Spinal cord (tissue), 10 donors: Measurements from ENCODE around the gene NUDT12. TPM values are rescaled to one million over a fixed set of nuclear protein-coding genes. Genes with fewer than 3 reads are reported as not detected.

Source experiments
- DNase-seq, 6 donors: peaks; one replicate each; pipeline versions ENCODE4 v3.0.0 to v3.0.0-alpha.2; 2013 to 2015; ENCODE audit warnings: low spot score in 6 of 6, low read depth in 4 of 6
- H3K27ac ChIP-seq: one replicate; pipeline ENCODE4 v1.5.1; 2013; ENCODE audit warnings: low read depth, low read length, control low read depth
- H3K27me3 ChIP-seq: one replicate; pipeline ENCODE4 v1.6.1; 2013; ENCODE audit warnings: low read length; ENCODE audit not compliant: control insufficient read depth, insufficient read depth
- H3K36me3 ChIP-seq: one replicate; pipeline ENCODE4 v1.6.1; 2013; ENCODE audit warnings: low read length; ENCODE audit not compliant: control insufficient read depth, insufficient read depth
- H3K4me1 ChIP-seq: one replicate; pipeline ENCODE4 v1.6.1; 2013; ENCODE audit warnings: low read length; ENCODE audit not compliant: control insufficient read depth, insufficient read depth
- H3K4me3 ChIP-seq: one replicate; pipeline ENCODE4 v1.5.1; 2013; ENCODE audit warnings: low read depth, low read length, control low read depth
- H3K9me3 ChIP-seq: one replicate; pipeline ENCODE4 v1.6.1; 2013; ENCODE audit warnings: low read length; ENCODE audit not compliant: control insufficient read depth, insufficient read depth
- WGBS: methylation state at CpG from one replicate; pipeline ENCODE4 v1.1.5; 2013; ENCODE audit warnings: missing lambda C conversion rate; ENCODE audit not compliant: insufficient coverage; 5-methylcytosine and 5-hydroxymethylcytosine counted together
- polyA plus RNA-seq, 2 donors: library from polyadenylated mRNA; unstranded; fragments of 120-200 nt; gene quantifications; one replicate each; pipeline ENCODE4 v1.2.1, GENCODE V29; 2013; ENCODE audit not compliant: insufficient read length in 2 of 2
- total RNA-seq, 2 donors: library from RNA; depleted of rRNA in 1 of 2; stranded (reverse); fragments of 120-200 nt in 1 of 2; fragments of >200 nt in 1 of 2; gene quantifications; one replicate each; pipeline versions ENCODE4 v1.2.3 to v1.2.4, GENCODE V29; 2013 to 2014
- donor health status: healthy.

The NUDT12 gene
- total and polyA plus RNA-seq, 4 donors, result 17.9 to 39.3 (median 26.3) TPM

DNA sequence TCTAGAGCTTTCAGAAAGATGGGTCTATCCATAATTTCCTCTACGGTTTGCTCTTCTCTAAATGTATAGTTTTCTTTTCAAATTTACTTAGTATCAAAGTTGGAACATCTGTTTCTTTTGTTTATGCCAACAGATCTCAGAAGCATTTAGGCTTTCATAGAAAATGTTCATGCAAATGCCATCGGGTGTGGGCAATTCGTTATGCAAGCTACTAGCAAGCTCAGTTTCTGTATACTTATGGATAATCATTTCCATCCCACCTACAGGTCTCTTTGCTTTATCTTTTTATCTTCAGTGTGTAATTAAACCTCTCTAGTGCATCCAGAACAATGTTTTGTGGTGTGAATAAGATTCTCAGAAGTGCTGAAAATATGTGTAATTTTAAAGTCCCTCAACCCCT lies 59.9 kb downstream of the NUDT12 start:
- no peak for DNase-seq
- no peak overlapping the region for H3K4me3 ChIP-seq
- peaks cover 5% of the 10 kb centered on the region for H3K4me1 ChIP-seq
- no peaks in the 10 kb centered on the region for H3K36me3 ChIP-seq
- no peak overlapping the region for H3K27ac ChIP-seq
- no peaks in the 10 kb centered on the region for H3K9me3 ChIP-seq
- no CpG with 5 or more reads among the region's 3 CpGs for WGBS
- no peaks in the 10 kb centered on the region for H3K27me3 ChIP-seq
